Breast epithelium (tissue), 3 donors: Measurements from ENCODE around the gene ANKMY2.

Experiments
- CTCF ChIP-seq, 3 donors: fragments of 450-650 bp; IDR thresholded peaks; one replicate each; pipeline ENCODE4 v1.5.1; 2016 to 2017; ENCODE audit warnings: antibody characterized with exemption in 3 of 3, mild to moderate bottlenecking in 3 of 3, moderate library complexity in 3 of 3
- POLR2AphosphoS5 ChIP-seq, 3 donors: sonication (generic); formaldehyde crosslinking; IDR thresholded peaks; one replicate each; pipeline ENCODE4 v1.6.1; 2017; ENCODE audit warnings: antibody characterized with exemption in 3 of 3

- TF ChIP-seq CTCF (IDR thresholded peaks at IDR 0.05) (no peak), POLR2AphosphoS5 (IDR thresholded peaks at IDR 0.05) (no peak)
These were observed 89.2 kb downstream of the ANKMY2 start for GRCh38 chr7:16556359-16556758.
